GM18858 (cell line): Measurements from ENCODE around the gene MAP3K2.

Experiments used
- ATAC-seq: cut with Tn5 transposase; IDR thresholded peaks from one replicate; pipeline ENCODE4 v1.9.1; 2021; ENCODE audit not compliant: unreplicated experiment

Gene MAP3K2

GRCh38 chr2:127305990-127306585 is 81.7 kb downstream of the MAP3K2 start:
- peak; percentile 41 for ATAC-seq

GRCh38 chr2:127302168-127302567 is 85.6 kb downstream of the MAP3K2 start:
- ATAC-seq, result no peak

- peak; percentile 99 for ATAC-seq
Measured at GRCh38 chr2:127293748-127294562, 93.8 kb downstream of the MAP3K2 start, which contains the start of gene ERCC3. Gene ERCC3 (minus strand): TSS chr2:127294144. CDS start chr2:127294081, 63 bp downstream.

GRCh38 chr2:127293386-127293747 is 94.4 kb downstream of the MAP3K2 start:
- no peak for ATAC-seq

- ATAC-seq, result no peak
Measured at GRCh38 chr2:127288274-127288673, 99.5 kb downstream of the MAP3K2 start.

GRCh38 chr2:127283275-127283674 is 104.5 kb downstream of the MAP3K2 start:
- no peak for ATAC-seq

- ATAC-seq, result no peak
Measured at GRCh38 chr2:127280693-127281092, 107.1 kb downstream of the MAP3K2 start.

- ATAC-seq, result no peak
Measured at GRCh38 chr2:127279781-127280180, 108.0 kb downstream of the MAP3K2 start.

GRCh38 chr2:127278959-127279358 is 108.8 kb downstream of the MAP3K2 start:
- ATAC-seq, result no peak

- ATAC-seq, result peak; percentile 73
Measured at GRCh38 chr2:127277028-127277427, 110.7 kb downstream of the MAP3K2 start.

- ATAC-seq, result no peak
Measured at GRCh38 chr2:127275789-127276188, 112.0 kb downstream of the MAP3K2 start.

GRCh38 chr2:127275356-127275755 is 112.4 kb downstream of the MAP3K2 start:
- ATAC-seq, result no peak

GRCh38 chr2:127270663-127271062 is 117.1 kb downstream of the MAP3K2 start:
- ATAC-seq, result no peak

- no peak for ATAC-seq
Measured at GRCh38 chr2:127261804-127262406, 125.9 kb downstream of the MAP3K2 start.

GRCh38 chr2:127259355-127259754 is 128.4 kb downstream of the MAP3K2 start:
- ATAC-seq, result no peak

GRCh38 chr2:127256866-127257265 is 130.9 kb downstream of the MAP3K2 start:
- no peak for ATAC-seq

- no peak for ATAC-seq
Measured at GRCh38 chr2:127256381-127256780, 131.4 kb downstream of the MAP3K2 start.

GRCh38 chr2:127255721-127256120 is 132.1 kb downstream of the MAP3K2 start:
- no peak for ATAC-seq

- no peak for ATAC-seq
Measured at GRCh38 chr2:127255146-127255545, 132.6 kb downstream of the MAP3K2 start.

GRCh38 chr2:127254386-127254981 is 133.3 kb downstream of the MAP3K2 start:
- no peak for ATAC-seq
